ENCODE results near the gene GABRG3. TPM values are rescaled to one million over a fixed set of nuclear protein-coding genes. Genes with fewer than 3 reads are reported as not detected.

The GABRG3 gene
- total and polyA plus RNA-seq, 2 experiments from 2014 or later, result 0.10 to 1.4 TPM

- no peak overlapping the region for H3K4me3 Mint-ChIP-seq
- no peaks in the 10 kb centered on the region for H3K27me3 ChIP-seq (ENCODE audit: insufficient read depth)
- no peaks in the 10 kb centered on the region for H3K9me2 ChIP-seq (ENCODE audit: insufficient read depth)
- H3K36me3 Mint-ChIP-seq (ENCODE audit: low read depth), result peaks cover 11% of the 10 kb centered on the region; the same call in 2 of the 3 replicates
- H3K36me3 ChIP-seq (ENCODE audit: insufficient read depth), result no peaks in the 10 kb centered on the region; the same call in 1 of the 2 replicates
- H3K27ac Mint-ChIP-seq, result no peak overlapping the region
- DNase-seq (ENCODE audit: low spot score), result no peak
- H4K20me1 ChIP-seq (replicated peaks; ENCODE audit: insufficient read depth), result no peaks in the 10 kb centered on the region
- no peak overlapping the region for H3K4me3 ChIP-seq
- H3K79me2 ChIP-seq (replicated peaks; ENCODE audit: insufficient read depth), result no peaks in the 10 kb centered on the region
- TF ChIP-seq STAT1 (IDR thresholded peaks at IDR 0.05; ENCODE audit: unreplicated experiment) (no peak), CREB1 (CRISPR knock-in tag; IDR thresholded peaks at IDR 0.05; ENCODE audit: low read depth) (no peak), POLR2AphosphoS5 (IDR thresholded peaks at IDR 0.05; ENCODE audit: low read depth) (no peak)
- H3K9me3 Mint-ChIP-seq, result no peaks in the 10 kb centered on the region
- H3F3A ChIP-seq (replicated peaks; ENCODE audit: low read depth), result no peaks in the 10 kb centered on the region
- H3K27me3 Mint-ChIP-seq (ENCODE audit: insufficient read depth, low read depth, poor library complexity), result peaks cover 2% of the 10 kb centered on the region
- no peak for ATAC-seq
- H3K4me1 ChIP-seq (ENCODE audit: insufficient read depth), result no peaks in the 10 kb centered on the region
- no peak overlapping the region for H2AFZ ChIP-seq
- peaks cover 4% of the 10 kb centered on the region for H3K4me1 Mint-ChIP-seq
- no peak overlapping the region for H3K4me2 ChIP-seq
- H3K27ac ChIP-seq (ENCODE audit: low read depth), result no peak overlapping the region
Measured at GRCh38 chr15:26939398-26939797, 31.6 kb upstream of the GABRG3 start.

GRCh38 chr15:26941489-26941888 lies 29.5 kb upstream of the GABRG3 start:
- Histone ChIP-seq H3K79me2 (replicated peaks; ENCODE audit: insufficient read depth) (no peaks in the 10 kb centered on the region), H3K4me1 (ENCODE audit: insufficient read depth) (no peaks in the 10 kb centered on the region), H3K9me2 (ENCODE audit: insufficient read depth) (no peaks in the 10 kb centered on the region), H3K27me3 (ENCODE audit: insufficient read depth) (no peaks in the 10 kb centered on the region), H3K4me2 (no peak overlapping the region), H4K20me1 (replicated peaks; ENCODE audit: insufficient read depth) (no peaks in the 10 kb centered on the region), H3K27ac (ENCODE audit: low read depth) (no peak overlapping the region), H3K36me3 (ENCODE audit: insufficient read depth) (no peaks in the 10 kb centered on the region; the same call in 1 of the 2 replicates), H3K4me3 (no peak overlapping the region), H3F3A (replicated peaks; ENCODE audit: low read depth) (no peaks in the 10 kb centered on the region), H2AFZ (no peak overlapping the region)
- Mint-ChIP-seq H3K27ac (no peak overlapping the region), H3K4me3 (no peak overlapping the region), H3K9me3 (no peaks in the 10 kb centered on the region), H3K27me3 (ENCODE audit: insufficient read depth, low read depth, poor library complexity) (peaks cover 4% of the 10 kb centered on the region), H3K4me1 (peaks cover 13% of the 10 kb centered on the region), H3K36me3 (ENCODE audit: low read depth) (peaks cover 11% of the 10 kb centered on the region; the same call in 1 of the 3 replicates)
- DNase-seq (ENCODE audit: low spot score) (no peak), ATAC-seq (no peak)
- TF ChIP-seq REST (IDR thresholded peaks at IDR 0.05; ENCODE audit: unreplicated experiment) (no peak), EZH2 (IDR thresholded peaks at IDR 0.05; ENCODE audit: low read depth, unreplicated experiment) (no peak), ZNF114 (CRISPR knock-in tag; IDR thresholded peaks at IDR 0.05) (no peak), CTCF (conservative IDR thresholded peaks at IDR 0.05; ENCODE audit: low read depth in 2 of 2) (no peak), ETS1 (IDR thresholded peaks at IDR 0.05) (no peak), EZH2phosphoT487 (IDR thresholded peaks at IDR 0.05; ENCODE audit: unreplicated experiment) (no peak), JUNB (IDR thresholded peaks at IDR 0.05; ENCODE audit: unreplicated experiment) (no peak), NANOG (IDR thresholded peaks at IDR 0.05; ENCODE audit: borderline replicate concordance) (no peak), STAT1 (IDR thresholded peaks at IDR 0.05; ENCODE audit: unreplicated experiment) (no peak), CREB1 (CRISPR knock-in tag; IDR thresholded peaks at IDR 0.05; ENCODE audit: low read depth) (no peak), ZNF331 (CRISPR knock-in tag; IDR thresholded peaks at IDR 0.05; ENCODE audit: low read depth) (no peak)

All from GM23338 (cell line).